ENCODE results near the gene PCDHA2.
"Not testable (repeated sequence)": the region's sequence is repeated elsewhere in the genome, so short reads cannot be mapped to it uniquely, and the experiment has no call there.

PCDHA2 gene

DNA sequence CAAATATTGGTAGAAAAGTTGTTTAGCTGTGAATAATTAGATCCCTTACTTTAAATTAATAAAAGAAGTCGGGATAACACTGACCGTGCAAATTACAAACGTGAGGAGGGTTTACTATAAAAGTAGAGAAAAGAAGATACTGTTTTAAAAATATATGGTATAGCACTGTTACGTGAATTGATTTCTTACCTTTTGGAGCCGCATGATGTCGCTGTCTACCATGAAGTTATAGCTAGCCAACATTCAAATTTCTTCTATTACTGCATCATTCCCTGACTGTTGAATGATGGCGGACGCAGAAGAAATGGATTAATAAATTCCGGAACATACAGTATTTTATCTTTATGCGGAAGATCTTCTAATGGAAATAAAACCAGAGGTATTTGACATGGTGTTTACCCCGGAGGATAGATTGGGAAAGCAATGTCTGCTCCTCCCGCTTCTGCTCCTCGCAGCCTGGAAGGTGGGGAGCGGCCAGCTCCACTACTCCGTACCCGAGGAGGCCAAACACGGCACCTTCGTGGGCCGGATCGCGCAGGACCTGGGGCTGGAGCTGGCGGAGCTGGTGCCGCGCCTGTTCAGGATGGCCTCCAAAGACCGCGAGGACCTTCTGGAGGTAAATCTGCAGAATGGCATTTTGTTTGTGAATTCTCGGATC is 33.2 kb downstream of the PCDHA2 start, which contains the start of gene PCDHA6:
Gene PCDHA6, plus strand, starts transcription at position 257 of the 658 bp plus-strand sequence. Its CDS starts 132 bp downstream, at position 389.
- no peak within 1 kb of the TSS; the same call in 1 of the 2 replicates for H3K4me3 ChIP-seq (ENCODE audit: low read length)
- TF ChIP-seq, protein P1, sequence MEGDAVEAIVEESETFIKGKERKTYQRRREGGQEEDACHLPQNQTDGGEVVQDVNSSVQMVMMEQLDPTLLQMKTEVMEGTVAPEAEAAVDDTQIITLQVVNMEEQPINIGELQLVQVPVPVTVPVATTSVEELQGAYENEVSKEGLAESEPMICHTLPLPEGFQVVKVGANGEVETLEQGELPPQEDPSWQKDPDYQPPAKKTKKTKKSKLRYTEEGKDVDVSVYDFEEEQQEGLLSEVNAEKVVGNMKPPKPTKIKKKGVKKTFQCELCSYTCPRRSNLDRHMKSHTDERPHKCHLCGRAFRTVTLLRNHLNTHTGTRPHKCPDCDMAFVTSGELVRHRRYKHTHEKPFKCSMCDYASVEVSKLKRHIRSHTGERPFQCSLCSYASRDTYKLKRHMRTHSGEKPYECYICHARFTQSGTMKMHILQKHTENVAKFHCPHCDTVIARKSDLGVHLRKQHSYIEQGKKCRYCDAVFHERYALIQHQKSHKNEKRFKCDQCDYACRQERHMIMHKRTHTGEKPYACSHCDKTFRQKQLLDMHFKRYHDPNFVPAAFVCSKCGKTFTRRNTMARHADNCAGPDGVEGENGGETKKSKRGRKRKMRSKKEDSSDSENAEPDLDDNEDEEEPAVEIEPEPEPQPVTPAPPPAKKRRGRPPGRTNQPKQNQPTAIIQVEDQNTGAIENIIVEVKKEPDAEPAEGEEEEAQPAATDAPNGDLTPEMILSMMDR (conservative IDR thresholded peaks at IDR 0.05; ENCODE audit: low read length) = 0 out of 2 replicates have a peak, but pooled peaks have one; percentile 15
- no peak for DNase-seq (ENCODE audit: low read depth)

DNA sequence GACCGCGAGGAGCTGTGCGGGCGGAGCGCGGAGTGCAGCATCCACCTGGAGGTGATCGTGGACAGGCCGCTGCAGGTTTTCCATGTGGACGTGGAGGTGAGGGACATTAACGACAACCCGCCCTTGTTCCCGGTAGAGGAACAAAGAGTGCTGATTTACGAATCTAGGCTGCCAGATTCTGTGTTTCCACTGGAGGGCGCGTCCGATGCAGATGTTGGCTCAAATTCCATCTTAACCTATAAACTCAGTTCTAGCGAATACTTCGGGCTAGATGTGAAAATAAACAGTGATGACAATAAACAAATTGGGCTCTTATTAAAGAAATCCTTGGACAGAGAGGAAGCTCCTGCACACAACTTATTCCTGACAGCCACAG is 33.7 kb downstream of the PCDHA2 start:
- DNase-seq (ENCODE audit: low read depth) = no peak
- TF ChIP-seq, protein P1 (conservative IDR thresholded peaks at IDR 0.05; ENCODE audit: low read length) = no peak
- no peak overlapping the region for H3K4me3 ChIP-seq (ENCODE audit: low read length)

DNA sequence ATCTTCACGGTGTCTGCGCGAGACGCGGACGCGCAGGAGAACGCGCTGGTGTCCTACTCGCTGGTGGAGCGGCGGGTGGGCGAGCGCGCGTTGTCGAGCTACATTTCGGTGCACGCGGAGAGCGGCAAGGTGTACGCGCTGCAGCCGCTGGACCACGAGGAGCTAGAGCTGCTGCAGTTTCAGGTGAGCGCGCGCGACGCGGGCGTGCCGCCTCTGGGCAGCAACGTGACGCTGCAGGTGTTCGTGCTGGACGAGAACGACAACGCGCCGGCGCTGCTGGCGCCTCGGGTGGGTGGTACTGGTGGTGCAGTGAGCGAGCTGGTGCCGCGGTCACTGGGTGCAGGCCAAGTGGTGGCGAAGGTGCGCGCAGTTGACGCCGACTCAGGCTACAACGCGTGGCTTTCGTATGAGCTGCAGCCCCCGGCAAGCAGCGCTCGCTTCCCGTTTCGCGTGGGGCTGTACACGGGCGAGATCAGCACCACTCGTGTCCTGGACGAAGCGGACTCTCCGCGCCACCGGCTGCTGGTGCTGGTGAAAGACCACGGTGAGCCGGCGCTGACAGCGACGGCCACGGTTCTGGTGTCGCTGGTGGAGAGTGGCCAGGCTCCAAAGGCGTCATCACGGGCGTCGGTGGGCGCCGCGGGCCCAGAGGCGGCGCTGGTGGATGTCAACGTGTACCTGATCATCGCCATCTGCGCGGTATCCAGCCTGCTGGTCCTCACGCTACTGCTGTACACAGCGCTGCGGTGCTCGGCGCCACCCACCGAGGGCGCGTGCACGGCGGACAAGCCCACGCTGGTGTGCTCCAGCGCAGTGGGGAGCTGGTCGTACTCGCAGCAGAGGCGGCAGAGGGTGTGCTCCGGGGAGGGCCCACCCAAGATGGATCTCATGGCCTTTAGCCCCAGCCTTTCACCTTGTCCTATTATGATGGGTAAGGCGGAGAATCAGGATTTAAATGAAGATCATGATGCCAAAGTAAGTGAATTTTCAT is 35.2 kb downstream of the PCDHA2 start:
- DNase-seq (ENCODE audit: low read depth); H3K4me3 ChIP-seq (ENCODE audit: low read length): not testable (repeated sequence)

DNA sequence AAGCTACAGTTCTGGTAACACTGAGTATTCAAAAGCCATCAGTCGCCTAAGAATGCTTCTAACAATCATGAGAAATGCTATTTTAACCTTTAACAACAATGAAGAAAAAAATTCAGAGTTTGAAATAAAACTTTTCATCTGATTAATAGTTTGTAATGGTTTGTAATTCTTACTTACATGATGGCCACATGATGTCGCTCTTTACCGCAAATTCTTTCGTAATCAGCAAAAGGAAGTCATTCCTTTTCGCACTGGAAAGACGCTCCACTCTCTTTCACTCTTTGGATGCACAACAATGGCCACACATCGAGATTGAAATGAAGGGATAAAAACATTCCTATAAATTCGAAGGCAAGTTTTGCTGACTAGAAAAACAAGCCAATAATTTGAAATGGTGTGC is 39.3 kb downstream of the PCDHA2 start, which contains the start of gene PCDHA7:
Gene PCDHA7, plus strand, starts transcription at position 277 of the 400 bp plus-strand sequence. Its CDS starts 115 bp downstream, at position 392.
- DNase-seq (ENCODE audit: low read depth) = peak; percentile 35
- H3K4me3 ChIP-seq (ENCODE audit: low read length) = peak within 1 kb of the TSS; percentile 32
- TF ChIP-seq, protein P1 (conservative IDR thresholded peaks at IDR 0.05; ENCODE audit: low read length) = peak; percentile 18; the same call in 1 of the 2 replicates

DNA sequence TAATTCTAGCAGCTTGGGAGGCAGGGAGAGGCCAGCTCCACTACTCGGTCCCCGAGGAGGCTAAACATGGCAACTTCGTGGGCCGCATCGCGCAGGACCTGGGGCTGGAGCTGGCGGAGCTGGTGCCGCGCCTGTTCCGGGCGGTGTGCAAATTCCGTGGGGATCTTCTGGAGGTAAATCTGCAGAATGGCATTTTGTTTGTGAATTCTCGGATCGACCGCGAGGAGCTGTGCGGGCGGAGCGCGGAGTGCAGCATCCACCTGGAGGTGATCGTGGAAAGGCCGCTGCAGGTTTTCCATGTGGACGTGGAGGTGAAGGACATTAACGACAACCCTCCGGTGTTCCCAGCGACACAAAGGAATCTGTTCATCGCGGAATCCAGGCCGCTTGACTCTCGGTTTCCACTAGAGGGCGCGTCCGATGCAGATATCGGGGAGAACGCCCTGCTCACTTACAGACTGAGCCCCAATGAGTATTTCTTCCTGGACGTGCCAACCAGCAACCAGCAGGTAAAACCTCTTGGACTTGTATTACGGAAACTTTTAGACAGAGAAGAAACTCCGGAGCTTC is 39.9 kb downstream of the PCDHA2 start:
- peak overlapping the region; percentile 32 for H3K4me3 ChIP-seq (ENCODE audit: low read length)

DNA sequence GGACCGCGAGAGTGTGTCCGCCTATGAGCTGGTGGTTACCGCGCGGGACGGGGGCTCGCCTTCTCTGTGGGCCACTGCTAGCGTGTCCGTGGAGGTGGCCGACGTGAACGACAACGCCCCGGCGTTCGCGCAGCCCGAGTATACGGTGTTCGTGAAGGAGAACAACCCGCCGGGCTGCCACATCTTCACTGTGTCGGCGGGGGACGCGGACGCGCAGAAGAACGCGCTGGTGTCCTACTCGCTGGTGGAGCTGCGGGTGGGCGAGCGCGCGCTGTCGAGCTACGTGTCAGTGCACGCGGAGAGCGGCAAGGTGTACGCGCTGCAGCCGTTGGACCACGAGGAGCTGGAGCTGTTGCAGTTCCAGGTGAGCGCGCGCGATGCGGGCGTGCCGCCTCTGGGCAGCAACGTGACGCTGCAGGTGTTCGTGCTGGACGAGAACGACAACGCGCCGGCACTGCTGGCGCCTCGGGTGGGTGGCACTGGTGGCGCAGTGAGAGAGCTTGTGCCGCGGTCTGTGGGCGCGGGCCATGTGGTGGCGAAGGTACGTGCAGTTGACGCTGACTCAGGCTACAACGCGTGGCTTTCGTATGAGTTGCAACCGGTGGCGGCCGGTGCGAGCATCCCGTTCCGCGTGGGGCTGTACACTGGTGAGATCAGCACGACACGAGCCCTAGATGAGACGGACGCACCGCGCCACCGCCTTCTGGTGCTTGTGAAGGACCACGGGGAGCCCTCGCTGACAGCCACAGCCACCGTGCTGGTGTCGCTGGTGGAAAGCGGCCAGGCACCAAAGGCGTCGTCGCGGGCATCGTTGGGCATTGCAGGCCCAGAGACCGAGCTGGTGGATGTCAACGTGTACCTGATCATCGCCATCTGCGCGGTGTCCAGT is 41.2 kb downstream of the PCDHA2 start:
- TF ChIP-seq, protein P1 (conservative IDR thresholded peaks at IDR 0.05; ENCODE audit: low read length) = no peak
- no peak for DNase-seq (ENCODE audit: low read depth)
- no peak overlapping the region for H3K4me3 ChIP-seq (ENCODE audit: low read length)

More for the DNA sequence above, 39.9 kb downstream of the PCDHA2 start:
- not testable (repeated sequence) for DNase-seq (ENCODE audit: low read depth)

All from AG10803 (cell line).